HCT116 (cell line): Measurements from ENCODE around the gene CRYBG2. TPM values are rescaled to one million over a fixed set of nuclear protein-coding genes. Genes with fewer than 3 reads are reported as not detected.

Experiments used
- ATAC-seq: fragments of 200-7000 bp; cut with Tn5 transposase; 2 replicates; pipeline ENCODE4 v1.9.1; 2020; ENCODE audit warnings: mild to moderate bottlenecking, moderate library complexity
- BruUV-seq: library from RNA; stranded (reverse); fragments of 400-500 nt; replicated peaks from 2 replicates; lab custom pipeline; 2021; lab: Mats Ljungman, UMichigan
- CTCF ChIA-PET: fragments of 300-600 bp; sonication (Branson Sonifier 250); formaldehyde crosslinking; loops from one replicate; lab custom pipeline; 2021; ENCODE audit warnings: antibody characterized with exemption; lab: Charles Lee
- POLR2A ChIA-PET: fragments of 300-600, 350-600 bp; sonication (Branson Sonifier 250); formaldehyde crosslinking; loops from one replicate; lab custom pipeline; 2021; ENCODE audit warnings: antibody characterized with exemption; lab: Charles Lee
- RAD21 ChIA-PET, 2 experiments: fragments of 300-600 bp; sonication (Branson Sonifier 250); formaldehyde crosslinking; loops; one replicate each; lab custom pipeline; 2023; ENCODE audit warnings: low total read pairs in 2 of 2; ENCODE audit not compliant: uncharacterized antibody in 2 of 2, unreplicated experiment in 2 of 2, low non-redundant PET in 1 of 2; lab: Charles Lee
- DNase-seq: peaks from one replicate; pipeline ENCODE4 v3.0.0-alpha.2; 2010; ENCODE audit warnings: low read depth, low spot score
- H2AFZ ChIP-seq: fragments of 200-600 bp; shearing (Covaris generic), sonication (generic); 2 replicates; pipeline ENCODE4 v1.6.1; 2017; ENCODE audit warnings: low read depth, mixed run types, mixed read lengths, antibody characterized with exemption, low read length; ENCODE audit not compliant: poor library complexity, severe bottlenecking
- H3K27ac ChIP-seq: 2 replicates; pipeline ENCODE4 v1.5.1; 2012; ENCODE audit warnings: low read depth, low read length
- H3K27me3 ChIP-seq: fragments of 200-600 bp; sonication (generic); 2 replicates; pipeline ENCODE4 v1.6.1; 2016; ENCODE audit warnings: mixed run types, low read length, mixed read lengths; ENCODE audit not compliant: insufficient read depth
- H3K36me3 ChIP-seq, 2 experiments: fragments of 200-500 bp in 1 of 2; fragments of 200-600 bp in 1 of 2; sonication (Bioruptor generic) in 1 of 2; sonication (generic) in 1 of 2; 2 replicates each; pipeline versions ENCODE4 v1.5.1 to v1.6.1; 2014 to 2016; ENCODE audit warnings: low read length in 2 of 2, inconsistent platforms in 1 of 2, mixed read lengths in 1 of 2, mixed run types in 1 of 2; ENCODE audit not compliant: insufficient read depth in 2 of 2, control insufficient read depth in 1 of 2
- H3K4me1 ChIP-seq, 2 experiments: fragments of 200-600 bp in 1 of 2; sonication (generic) in 1 of 2; 2 replicates each; pipeline versions ENCODE4 v1.5.1 to v1.6.1; 2012 to 2017; ENCODE audit warnings: low read length in 2 of 2, inconsistent platforms in 1 of 2, mild to moderate bottlenecking in 1 of 2, mixed read lengths in 1 of 2, mixed run types in 1 of 2, moderate library complexity in 1 of 2; ENCODE audit not compliant: insufficient read depth in 2 of 2, control insufficient read depth in 1 of 2
- H3K4me2 ChIP-seq: fragments of 200-600 bp; sonication (generic); 2 replicates; pipeline ENCODE4 v1.6.1; 2017; ENCODE audit warnings: mixed run types, low read length, mixed read lengths
- H3K4me3 ChIP-seq, 2 experiments: fragments of 200-600 bp in 1 of 2; sonication (generic) in 1 of 2; replicated peaks in 1 of 2; 2 replicates each; pipeline ENCODE4 v1.5.1; 2011 to 2016; ENCODE audit warnings: low read length in 2 of 2, control low read depth in 1 of 2, low read depth in 1 of 2, mild to moderate bottlenecking in 1 of 2, mixed read lengths in 1 of 2, mixed run types in 1 of 2
- H3K79me2 ChIP-seq: fragments of 200-600 bp; sonication (generic); 2 replicates; pipeline ENCODE4 v1.6.1; 2017; ENCODE audit warnings: mild to moderate bottlenecking, mixed run types, low read length, moderate library complexity, mixed read lengths; ENCODE audit not compliant: insufficient read depth
- H3K9ac ChIP-seq: fragments of 200-600 bp; sonication (generic); 2 replicates; pipeline ENCODE4 v1.6.1; 2016; ENCODE audit warnings: low read length, mixed read lengths
- H3K9me2 ChIP-seq: fragments of 200-600 bp; sonication (generic), shearing (Covaris generic); 2 replicates; pipeline ENCODE4 v1.6.1; 2017; ENCODE audit warnings: mixed run types, mild to moderate bottlenecking, moderate library complexity; ENCODE audit not compliant: insufficient read depth
- H3K9me3 ChIP-seq, 2 experiments: fragments of 200-500 bp in 1 of 2; fragments of 200-600 bp in 1 of 2; sonication (Bioruptor generic) in 1 of 2; sonication (generic) in 1 of 2; 2 replicates each; pipeline ENCODE4 v1.6.1; 2014 to 2017; ENCODE audit warnings: low read length in 2 of 2, mixed read lengths in 2 of 2, inconsistent platforms in 1 of 2, low read depth in 1 of 2, mild to moderate bottlenecking in 1 of 2, mixed run types in 1 of 2, moderate library complexity in 1 of 2; ENCODE audit not compliant: control insufficient read depth in 1 of 2, insufficient read depth in 1 of 2
- H4K20me1 ChIP-seq: fragments of 200-600 bp; sonication (generic), shearing (Covaris generic); 2 replicates; pipeline ENCODE4 v1.6.1; 2017; ENCODE audit warnings: mixed run types, mild to moderate bottlenecking, moderate library complexity; ENCODE audit not compliant: insufficient read depth
- CEBPB ChIP-seq: IDR thresholded peaks from 2 replicates; pipeline ENCODE4 v1.6.1; 2012; ENCODE audit warnings: low read depth
- EGR1 ChIP-seq: IDR thresholded peaks from 2 replicates; pipeline ENCODE4 v1.6.1; 2012; ENCODE audit warnings: low read depth
- EZH2 ChIP-seq: fragments of 200-600 bp; sonication (generic); IDR thresholded peaks from 2 replicates; pipeline ENCODE4 v1.6.1; 2017; ENCODE audit warnings: antibody characterized with exemption, mixed run types
- FOSL1 ChIP-seq: IDR thresholded peaks from 2 replicates; pipeline ENCODE4 v1.6.1; 2012; ENCODE audit warnings: low read depth
- JUND ChIP-seq: IDR thresholded peaks from 2 replicates; pipeline ENCODE4 v1.6.1; 2012
- POLR2AphosphoS5 ChIP-seq: IDR thresholded peaks from 2 replicates; pipeline ENCODE4 v1.6.1; 2011; ENCODE audit warnings: mild to moderate bottlenecking, low read depth, low read length, moderate library complexity
- SP1 ChIP-seq: IDR thresholded peaks from 2 replicates; pipeline ENCODE4 v1.6.1; 2012; ENCODE audit warnings: low read depth
- YY1 ChIP-seq: IDR thresholded peaks from 2 replicates; pipeline ENCODE4 v1.6.1; 2011; ENCODE audit warnings: low read length, low read depth, moderate library complexity, mild to moderate bottlenecking; ENCODE audit not compliant: insufficient replicate concordance; ENCODE audit errors: extremely low read depth
- ZBTB33 ChIP-seq: IDR thresholded peaks from 2 replicates; pipeline ENCODE4 v1.6.1; 2011; ENCODE audit warnings: mild to moderate bottlenecking, low read length, moderate library complexity; ENCODE audit not compliant: insufficient replicate concordance; ENCODE audit errors: extremely low read depth
- ZNF274 ChIP-seq: fragments of 200-500 bp; sonication (Bioruptor generic); IDR thresholded peaks from 2 replicates; pipeline ENCODE4 v1.6.1; 2014; ENCODE audit warnings: mild to moderate bottlenecking, low read depth, low read length, inconsistent platforms
- intact Hi-C: fragments of 100-400 bp; cut with micrococcal nuclease; formaldehyde crosslinking; loops from 2 replicates; pipeline ENCODE4 v1.10.0; 2022
- total RNA-seq: library from RNA; stranded (reverse); gene quantifications from one replicate; pipeline ENCODE4 v1.2.1, GENCODE V29; 2021; ENCODE audit not compliant: unreplicated experiment

The CRYBG2 gene
- total RNA-seq, 1 experiment from 2014 or later: 10.5 TPM

GRCh38 chr1:26378879-26379251 is 24.9 kb upstream of the CRYBG2 start:
- Histone ChIP-seq H3K4me1 (peaks cover 18 to 25% of the 10 kb centered on the region in 2 experiments), H3K79me2 (no peaks in the 10 kb centered on the region), H3K27ac (no peak overlapping the region), H3K4me3 (no peak overlapping the region), H3K9ac (no peak overlapping the region), H3K4me2 (peak overlapping the region; percentile 57), H3K9me2 (no peaks in the 10 kb centered on the region), H3K9me3 (no peaks in the 10 kb centered on the region), H3K36me3 (no peaks in the 10 kb centered on the region), H2AFZ (no peak overlapping the region), H4K20me1 (no peaks in the 10 kb centered on the region), H3K27me3 (no peaks in the 10 kb centered on the region)
- CTCF ChIA-PET: interaction anchor here (1.5 to 3.3 kb wide), 2 partner anchors 15 to 103 kb away, joined by 3 to 18 read pairs; no protein-coding TSS in a partner anchor
- no peak for DNase-seq
- RAD21 ChIA-PET: interaction anchor here in 1 of 2 experiments (0.6 to 0.9 kb wide), 2 partner anchors 13 to 38 kb away, joined by 3 to 6 read pairs; no protein-coding TSS in a partner anchor
- intact Hi-C loops: no loop called here
- POLR2A ChIA-PET: interaction anchor here (0.7 to 2.2 kb wide), 4 partner anchors 11 to 98 kb away, joined by 4 to 6 read pairs (median 5); partner anchors contain the start of gene CRYBG2
- no peak for ATAC-seq
- TF ChIP-seq ZNF274: no peak
- TF ChIP-seq SP1: no peak
- TF ChIP-seq FOSL1: no peak
- TF ChIP-seq EGR1: no peak
- no peak for TF ChIP-seq CEBPB
- no peak for TF ChIP-seq EZH2
- no peak for TF ChIP-seq JUND
- TF ChIP-seq YY1: no peak
- TF ChIP-seq ZBTB33: no peak
- TF ChIP-seq POLR2AphosphoS5: no peak
- BruUV-seq: no TSS peak
